Gastroesophageal sphincter (tissue), 4 donors: ENCODE measurements around the gene KIT. TPM values are rescaled to one million over a fixed set of nuclear protein-coding genes. Genes with fewer than 3 reads are reported as not detected.

Experiments used
- ATAC-seq: fragments of 150-250 bp; one replicate; pipeline ENCODE4 v1.9.1; 2016; ENCODE audit warnings: mild to moderate bottlenecking, moderate library complexity
- H3K27ac ChIP-seq, 4 donors: fragments of 200-600 bp; sonication (generic) in 3 of 4; 1 replicate in 3 of 4; 2 replicates in 1 of 4; pipeline ENCODE4 v1.5.1; 2016 to 2019
- H3K27me3 ChIP-seq: fragments of 200-600 bp; sonication (generic); one replicate; pipeline ENCODE4 v1.5.1; 2019
- H3K36me3 ChIP-seq, 2 donors: fragments of 200-600 bp; sonication (generic); one replicate each; pipeline ENCODE4 v1.5.1; 2019; ENCODE audit warnings: control low read depth in 1 of 2
- H3K4me1 ChIP-seq, 3 donors: fragments of 200-600 bp; sonication (generic); 1 replicate in 2 of 3; 2 replicates in 1 of 3; pipeline ENCODE4 v1.5.1; 2016 to 2019; ENCODE audit warnings: control low read depth in 2 of 3
- H3K4me3 ChIP-seq, 2 donors: fragments of 200-600 bp; sonication (generic); one replicate each; pipeline ENCODE4 v1.5.1; 2019; ENCODE audit warnings: mild to moderate bottlenecking in 1 of 2, moderate library complexity in 1 of 2
- H3K9me3 ChIP-seq, 3 donors: fragments of 200-600 bp; sonication (generic); one replicate each; pipeline ENCODE4 v1.5.1; 2017 to 2019; ENCODE audit warnings: control low read depth in 2 of 3
- EP300 ChIP-seq: sonication (generic); formaldehyde crosslinking; IDR thresholded peaks from one replicate; pipeline ENCODE4 v1.6.1; 2017; ENCODE audit warnings: antibody characterized with exemption, mild to moderate bottlenecking
- POLR2A ChIP-seq, 2 donors: fragments of 450-650 bp; IDR thresholded peaks; one replicate each; pipeline ENCODE4 v1.6.1; 2017; ENCODE audit warnings: antibody characterized with exemption in 2 of 2, mild to moderate bottlenecking in 2 of 2, moderate library complexity in 1 of 2
- POLR2AphosphoS5 ChIP-seq: sonication (generic); formaldehyde crosslinking; IDR thresholded peaks from one replicate; pipeline ENCODE4 v1.6.1; 2017; ENCODE audit warnings: antibody characterized with exemption
- WGBS, 2 donors: methylation state at CpG; one replicate each; pipeline ENCODE4 v1.1.5; 2018; ENCODE audit warnings: low coverage in 1 of 2; 5-methylcytosine and 5-hydroxymethylcytosine counted together
- total RNA-seq, 4 donors: library from RNA; depleted of rRNA; stranded (reverse); fragments of >200 nt; gene quantifications; one replicate each; pipeline ENCODE4 v1.1.0, GENCODE V29; 2016
- TF ChIP-seq, protein P1 (sequence below), 4 experiments: fragments of 200-600 bp in 2 of 4; fragments of 450-650 bp in 2 of 4; sonication (generic) in 1 of 4; IDR thresholded peaks; one replicate each; pipeline ENCODE4 v1.5.1; 2017 to 2019; ENCODE audit warnings: antibody characterized with exemption in 4 of 4, mild to moderate bottlenecking in 2 of 4, moderate library complexity in 2 of 4

The KIT gene
- total RNA-seq, 4 donors from 2014 or later = 25.4 to 69.3 (median 33.8) TPM

DNA sequence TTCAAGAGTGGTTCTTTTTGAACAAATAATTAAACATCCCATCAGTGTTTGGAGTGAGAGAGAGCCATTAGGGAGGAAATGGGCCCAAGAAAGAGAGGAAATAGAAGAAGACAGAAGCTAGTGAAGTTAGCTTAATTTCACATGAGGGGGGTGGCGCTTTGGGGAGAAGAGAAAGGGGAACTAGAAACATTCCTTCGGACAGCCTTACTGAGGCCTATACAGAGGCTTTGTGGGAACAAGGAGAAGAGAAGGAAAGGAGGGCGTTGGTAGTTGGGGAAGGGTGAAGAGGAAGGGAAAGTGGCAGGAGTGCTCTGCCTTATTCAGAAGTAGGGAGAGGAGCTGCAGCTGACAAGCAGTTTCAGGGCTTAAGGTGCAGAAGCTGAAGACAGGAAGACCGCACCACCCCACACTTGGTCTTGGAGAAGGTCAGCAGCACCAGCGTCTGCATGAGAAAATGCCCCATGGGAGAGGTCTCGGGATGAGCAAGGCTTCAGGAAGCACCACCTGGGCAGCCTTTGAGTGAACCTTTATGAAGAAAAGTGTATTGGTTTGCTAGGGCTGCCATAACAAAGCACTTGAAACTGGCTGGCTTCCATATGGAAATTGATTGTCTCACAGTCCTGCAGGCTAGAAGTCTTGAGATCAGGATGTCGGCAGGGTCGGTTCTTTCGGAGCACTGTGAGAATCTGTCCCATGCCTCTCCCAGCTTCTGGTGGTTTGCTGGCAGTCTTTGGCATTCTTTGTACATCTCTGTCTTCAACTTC, 85.1 kb downstream of the KIT start:
- 83% methylated on average over 7 to 9 of the region's 9 CpGs for WGBS, 2 donors
- no peak overlapping the region for H3K27ac ChIP-seq

GRCh38 chr4:54743562-54743961, 85.8 kb downstream of the KIT start:
- Histone ChIP-seq H3K36me3 (no peaks in the 10 kb centered on the region), H3K27ac (no peak overlapping the region), H3K4me3 (no peak overlapping the region), H3K9me3 (peaks cover 0 to 4% (median 0%) of the 10 kb centered on the region in 3 donors), H3K4me1 (no peaks in the 10 kb centered on the region), H3K27me3 (no peaks in the 10 kb centered on the region)
- no peak for ATAC-seq
- TF ChIP-seq, protein P1, sequence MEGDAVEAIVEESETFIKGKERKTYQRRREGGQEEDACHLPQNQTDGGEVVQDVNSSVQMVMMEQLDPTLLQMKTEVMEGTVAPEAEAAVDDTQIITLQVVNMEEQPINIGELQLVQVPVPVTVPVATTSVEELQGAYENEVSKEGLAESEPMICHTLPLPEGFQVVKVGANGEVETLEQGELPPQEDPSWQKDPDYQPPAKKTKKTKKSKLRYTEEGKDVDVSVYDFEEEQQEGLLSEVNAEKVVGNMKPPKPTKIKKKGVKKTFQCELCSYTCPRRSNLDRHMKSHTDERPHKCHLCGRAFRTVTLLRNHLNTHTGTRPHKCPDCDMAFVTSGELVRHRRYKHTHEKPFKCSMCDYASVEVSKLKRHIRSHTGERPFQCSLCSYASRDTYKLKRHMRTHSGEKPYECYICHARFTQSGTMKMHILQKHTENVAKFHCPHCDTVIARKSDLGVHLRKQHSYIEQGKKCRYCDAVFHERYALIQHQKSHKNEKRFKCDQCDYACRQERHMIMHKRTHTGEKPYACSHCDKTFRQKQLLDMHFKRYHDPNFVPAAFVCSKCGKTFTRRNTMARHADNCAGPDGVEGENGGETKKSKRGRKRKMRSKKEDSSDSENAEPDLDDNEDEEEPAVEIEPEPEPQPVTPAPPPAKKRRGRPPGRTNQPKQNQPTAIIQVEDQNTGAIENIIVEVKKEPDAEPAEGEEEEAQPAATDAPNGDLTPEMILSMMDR (IDR thresholded peaks at IDR 0.05) = no peak
- TF ChIP-seq POLR2AphosphoS5 = no peak
- no peak for TF ChIP-seq POLR2A (IDR thresholded peaks at IDR 0.05)
- TF ChIP-seq EP300 = no peak
- 79 to 87% methylated on average over 3 of the region's 3 CpGs for WGBS, 2 donors

More for the DNA sequence above, 85.1 kb downstream of the KIT start:
- Histone ChIP-seq H3K27me3 (no peaks in the 10 kb centered on the region), H3K36me3 (no peaks in the 10 kb centered on the region), H3K4me3 (no peak overlapping the region), H3K4me1 (no peaks in the 10 kb centered on the region), H3K9me3 (peaks cover 0 to 4% (median 0%) of the 10 kb centered on the region in 3 donors)
- TF ChIP-seq, protein P1 (IDR thresholded peaks at IDR 0.05) = no peak
- TF ChIP-seq POLR2AphosphoS5 (no peak), EP300 (no peak), POLR2A (IDR thresholded peaks at IDR 0.05) (no peak)
- ATAC-seq = no peak

DNA sequence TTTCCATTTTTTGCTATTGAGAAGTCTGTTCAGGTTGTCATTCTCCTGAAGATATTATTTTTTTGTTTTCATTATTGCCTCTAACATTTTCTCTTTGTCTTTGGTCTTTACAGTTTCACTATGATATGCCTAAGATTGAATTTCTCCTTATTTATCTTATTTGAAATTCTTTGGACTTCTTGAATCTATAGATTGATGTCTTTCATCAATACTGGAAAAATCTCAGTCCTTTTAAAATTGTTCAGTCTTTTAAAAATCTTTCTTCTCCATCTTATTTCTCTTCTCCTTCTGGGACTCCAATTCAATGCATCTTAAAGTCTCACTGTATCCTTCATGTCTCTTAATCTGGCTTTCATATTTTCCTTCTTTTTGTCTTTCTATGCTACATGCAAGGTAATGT, 86.7 kb downstream of the KIT start:
- Histone ChIP-seq H3K9me3 (peaks cover 0 to 4% (median 0%) of the 10 kb centered on the region in 3 donors), H3K27me3 (no peaks in the 10 kb centered on the region), H3K4me1 (no peaks in the 10 kb centered on the region), H3K27ac (no peak overlapping the region), H3K4me3 (no peak overlapping the region), H3K36me3 (no peaks in the 10 kb centered on the region)
- TF ChIP-seq EP300 = no peak
- TF ChIP-seq POLR2A (IDR thresholded peaks at IDR 0.05) = no peak
- TF ChIP-seq POLR2AphosphoS5 = no peak
- TF ChIP-seq, protein P1 (IDR thresholded peaks at IDR 0.05) = no peak
- ATAC-seq = no peak

- Histone ChIP-seq H3K27ac (no peak overlapping the region), H3K4me1 (no peaks in the 10 kb centered on the region), H3K27me3 (no peaks in the 10 kb centered on the region), H3K36me3 (no peaks in the 10 kb centered on the region), H3K4me3 (no peak overlapping the region), H3K9me3 (peaks cover 0 to 4% (median 0%) of the 10 kb centered on the region in 3 donors)
- ATAC-seq = no peak
- TF ChIP-seq, protein P1 (IDR thresholded peaks at IDR 0.05) = no peak
- TF ChIP-seq EP300 = no peak
- TF ChIP-seq POLR2A (IDR thresholded peaks at IDR 0.05) = no peak
- no peak for TF ChIP-seq POLR2AphosphoS5
- WGBS, 2 donors = 92 to 100% methylated on average over 2 of the region's 2 CpGs
Observed at GRCh38 chr4:54745031-54745770, 87.4 kb downstream of the KIT start.
